HG02798 (cell line): ENCODE data around the gene JAKMIP3.

ENCODE experiments used
- ATAC-seq: cut with Tn5 transposase; IDR thresholded peaks from one replicate; pipeline ENCODE4 v1.9.1; 2021; ENCODE audit warnings: mild to moderate bottlenecking; ENCODE audit not compliant: unreplicated experiment, poor library complexity

Gene JAKMIP3

GRCh38 chr10:132109341-132110110 is 43.8 kb downstream of the JAKMIP3 start:
- ATAC-seq: no peak

GRCh38 chr10:132110111-132110521 is 44.4 kb downstream of the JAKMIP3 start:
- ATAC-seq: no peak

GRCh38 chr10:132110713-132111112 is 45.0 kb downstream of the JAKMIP3 start:
- no peak for ATAC-seq

- ATAC-seq: no peak
These were observed 45.5 kb downstream of the JAKMIP3 start for GRCh38 chr10:132111121-132111731.

- no peak for ATAC-seq
These were observed 46.2 kb downstream of the JAKMIP3 start for GRCh38 chr10:132111871-132112341.

- ATAC-seq: no peak
These were observed 46.9 kb downstream of the JAKMIP3 start for GRCh38 chr10:132112611-132113010.

- no peak for ATAC-seq
These were observed 47.5 kb downstream of the JAKMIP3 start for GRCh38 chr10:132113206-132113605.

GRCh38 chr10:132113766-132114365 is 48.1 kb downstream of the JAKMIP3 start:
- ATAC-seq: no peak

- no peak for ATAC-seq
These were observed 49.3 kb downstream of the JAKMIP3 start for GRCh38 chr10:132114953-132115520.
